Ovary (tissue), 3 donors: ENCODE measurements around the gene UBXN7.

Experiments used
- CTCF ChIP-seq, 3 donors: fragments of 450-650 bp in 2 of 3; fragments of 200-600 bp in 1 of 3; IDR thresholded peaks; one replicate each; pipeline versions ENCODE4 v1.5.1 to v1.8.0; 2016 to 2022; ENCODE audit warnings: antibody characterized with exemption in 3 of 3, mild to moderate bottlenecking in 1 of 3
- POLR2A ChIP-seq: fragments of 450-650 bp; IDR thresholded peaks from one replicate; pipeline ENCODE4 v1.6.1; 2017; ENCODE audit warnings: antibody characterized with exemption, mild to moderate bottlenecking, moderate library complexity
- donor health status: DM: no; HTN: no; CAD: no.

GRCh38 chr3:196472286-196472685, 40.1 kb upstream of the UBXN7 start:
- TF ChIP-seq POLR2A (no peak), CTCF (IDR thresholded peaks at IDR 0.05) (no peak)
